ENCODE results near the gene TMEM134. TPM values are rescaled to one million over a fixed set of nuclear protein-coding genes. Genes with fewer than 3 reads are reported as not detected.
A peak's percentile ranks its signal among the peaks of the same experiment; 100 is the strongest.

TMEM134 gene
- total and polyA plus RNA-seq, 2 of the 4 experiments (the other 2 are of a cell fraction) = 12.5 to 55.0 TPM

DNA sequence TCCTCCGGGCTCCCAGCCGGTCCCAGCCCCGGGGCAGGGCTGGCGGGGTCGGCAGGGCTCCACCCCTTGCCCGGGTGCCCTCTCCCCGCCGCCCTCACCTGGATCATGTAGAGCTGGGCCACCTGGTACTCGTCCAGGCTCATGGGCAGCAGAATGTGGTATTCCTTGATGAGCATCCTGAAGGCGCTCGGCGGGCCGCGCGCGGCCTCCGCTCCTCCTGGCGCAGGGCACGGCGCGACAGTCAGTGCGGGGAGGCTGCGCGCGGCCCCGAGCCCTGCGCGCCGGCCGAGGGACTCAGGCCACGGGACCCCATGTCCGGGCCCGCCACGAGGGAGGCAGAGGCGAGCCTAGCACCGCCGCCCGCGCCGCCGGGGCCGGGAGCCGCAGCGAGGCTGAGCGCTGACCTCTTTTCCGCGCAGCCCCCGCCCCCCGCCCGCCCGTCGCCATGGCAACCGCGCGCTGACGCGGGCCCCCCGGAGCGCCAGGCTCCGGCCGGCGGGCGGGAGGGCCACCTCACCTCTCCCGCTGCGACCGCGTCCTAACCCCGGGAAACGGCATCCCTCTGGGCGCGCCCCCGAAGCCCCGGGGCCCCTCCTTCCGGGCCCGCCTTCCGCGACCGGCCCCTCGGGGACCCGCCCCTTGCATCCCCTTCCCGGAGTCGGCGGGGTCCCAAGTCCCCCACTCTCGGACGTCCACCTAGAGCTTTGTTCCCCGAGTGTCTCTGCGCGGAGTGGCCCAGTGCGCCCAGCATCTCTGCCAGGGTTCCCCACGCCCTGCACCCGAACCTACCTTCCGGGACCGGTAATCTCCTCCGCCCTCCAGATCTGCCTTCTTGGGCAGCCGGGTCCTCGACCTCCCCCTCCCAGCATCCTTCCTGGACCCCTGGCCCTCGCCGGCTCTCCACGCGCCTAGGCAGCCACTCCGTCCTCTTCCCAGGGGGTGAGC lies 35.2 kb upstream of the TMEM134 start:
- H3K9ac ChIP-seq (ENCODE audit: low read depth, low read length) = peak overlapping the region; percentile 63
- dilution Hi-C loops (cut with HindIII; ENCODE audit: low sequenced_read_pairs, unreplicated experiment) (no loop called here), intact Hi-C loops (cut with micrococcal nuclease) (no loop called here), in situ Hi-C loops (cut with MboI; ENCODE audit: low sequenced_read_pairs) (no loop called here)
- H3K56ac ChIP-seq (ENCODE audit: extremely low read depth, insufficient read depth, low read length) = no peak overlapping the region
- no peak overlapping the region for H2BK15ac ChIP-seq (ENCODE audit: low read depth, low read length)
- H3K27me3 ChIP-seq (ENCODE audit: control insufficient read depth, insufficient read depth, low read length) = no peaks in the 10 kb centered on the region
- H3K4me1 ChIP-seq (ENCODE audit: control insufficient read depth, insufficient read depth, low read length) = peaks cover 14% of the 10 kb centered on the region
- no peak overlapping the region; the same call in 1 of the 2 replicates for H4K5ac ChIP-seq (ENCODE audit: low read depth, low read length)
- peaks cover 4% of the 10 kb centered on the region for H3K9me1 ChIP-seq (ENCODE audit: insufficient read depth, low read length)
- H3K9me3 ChIP-seq (ENCODE audit: control insufficient read depth, insufficient read depth, low read length) = no peaks in the 10 kb centered on the region
- 1% methylated on average over 48 of the region's 101 CpGs; no CpG with 5 or more reads in 1 of the 2 experiments for WGBS, 2 experiments (ENCODE audit: extremely low coverage in 2 of 2, insufficient read length in 1 of 2)
- peak overlapping the region; percentile 90 for H2AFZ ChIP-seq (replicated peaks; ENCODE audit: low read length, poor library complexity)
- H2AK5ac ChIP-seq (ENCODE audit: low read depth, low read length) = peak overlapping the region; percentile 56; the same call in 1 of the 2 replicates
- H4K20me1 ChIP-seq (ENCODE audit: insufficient read depth, low read length) = no peaks in the 10 kb centered on the region
- CTCF ChIA-PET = no interaction called here
- no peak overlapping the region for H3K18ac ChIP-seq (ENCODE audit: low read depth, low read length)
- DNase-seq = no peak
- H2BK20ac ChIP-seq (ENCODE audit: low read depth, low read length) = no peak overlapping the region
- H2BK120ac ChIP-seq (ENCODE audit: low read depth, low read length) = no peak overlapping the region
- peak overlapping the region; percentile 56 for H3K27ac ChIP-seq (ENCODE audit: insufficient read depth, low read length)
- peak overlapping the region in 1 of 2 experiments; percentile 20; a peak in 1 of 4 replicates for H4K8ac ChIP-seq (ENCODE audit: low read depth in 2 of 2, low read length in 2 of 2)
- H3K23ac ChIP-seq (ENCODE audit: low read depth, low read length) = 0 out of 2 replicates have a peak overlapping the region, but pooled peaks have one; percentile 65
- POLR2A ChIA-PET (ENCODE audit: unreplicated experiment) = no interaction called here
- H4K91ac ChIP-seq (ENCODE audit: insufficient read depth, low read depth, low read length) = peak overlapping the region; percentile 12; the same call in 1 of the 2 replicates
- peak overlapping the region; percentile 32 for H3K4ac ChIP-seq (ENCODE audit: low read depth, low read length)
- peak overlapping the region; percentile 6 for H2BK5ac ChIP-seq (ENCODE audit: low read depth, low read length, poor library complexity, severe bottlenecking)
- no peak overlapping the region for H3K14ac ChIP-seq (replicated peaks; ENCODE audit: low read depth, low read length)
- H2AK9ac ChIP-seq (replicated peaks; ENCODE audit: low read depth, low read length, poor library complexity) = peak overlapping the region; percentile 77
- ATAC-seq (ENCODE audit: low read depth) = no peak
- H3K36me3 ChIP-seq (ENCODE audit: control insufficient read depth, insufficient read depth, low read length) = peaks cover 7% of the 10 kb centered on the region
- no TSS peak for BruUV-seq (replicated peaks)
- peak overlapping the region; percentile 76 for H3K4me3 ChIP-seq (ENCODE audit: insufficient read depth, low read depth, low read length)
- H3K79me1 ChIP-seq (ENCODE audit: low read depth in 1 of 2, low read length in 2 of 2) = peaks cover 4 to 42% of the 10 kb centered on the region in 2 experiments; a peak in 3 of 4 replicates
- TF ChIP-seq MXI1 (IDR thresholded peaks at IDR 0.05; ENCODE audit: borderline replicate concordance, low read depth, low read length) (peak; percentile 18; the same call in 1 of the 2 replicates), CHD1 (IDR thresholded peaks at IDR 0.05; ENCODE audit: low read depth, low read length) (no peak), RAD21 (IDR thresholded peaks at IDR 0.05; ENCODE audit: low read length) (no peak), POLR2A (IDR thresholded peaks at IDR 0.05; ENCODE audit: low read depth, low read length) (no peak), RCOR1 (IDR thresholded peaks at IDR 0.05; ENCODE audit: insufficient replicate concordance, low read length) (no peak), FOS (IDR thresholded peaks at IDR 0.05; ENCODE audit: low read depth, low read length) (no peak), MAZ (IDR thresholded peaks at IDR 0.05; ENCODE audit: borderline replicate concordance, low read depth, low read length) (peak; percentile 43; the same call in 1 of the 2 replicates)
- TF ChIP-seq, protein P1, sequence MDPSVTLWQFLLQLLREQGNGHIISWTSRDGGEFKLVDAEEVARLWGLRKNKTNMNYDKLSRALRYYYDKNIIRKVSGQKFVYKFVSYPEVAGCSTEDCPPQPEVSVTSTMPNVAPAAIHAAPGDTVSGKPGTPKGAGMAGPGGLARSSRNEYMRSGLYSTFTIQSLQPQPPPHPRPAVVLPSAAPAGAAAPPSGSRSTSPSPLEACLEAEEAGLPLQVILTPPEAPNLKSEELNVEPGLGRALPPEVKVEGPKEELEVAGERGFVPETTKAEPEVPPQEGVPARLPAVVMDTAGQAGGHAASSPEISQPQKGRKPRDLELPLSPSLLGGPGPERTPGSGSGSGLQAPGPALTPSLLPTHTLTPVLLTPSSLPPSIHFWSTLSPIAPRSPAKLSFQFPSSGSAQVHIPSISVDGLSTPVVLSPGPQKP (IDR thresholded peaks at IDR 0.05; ENCODE audit: borderline replicate concordance, low read depth, low read length) = no peak
- TF ChIP-seq, protein P2, sequence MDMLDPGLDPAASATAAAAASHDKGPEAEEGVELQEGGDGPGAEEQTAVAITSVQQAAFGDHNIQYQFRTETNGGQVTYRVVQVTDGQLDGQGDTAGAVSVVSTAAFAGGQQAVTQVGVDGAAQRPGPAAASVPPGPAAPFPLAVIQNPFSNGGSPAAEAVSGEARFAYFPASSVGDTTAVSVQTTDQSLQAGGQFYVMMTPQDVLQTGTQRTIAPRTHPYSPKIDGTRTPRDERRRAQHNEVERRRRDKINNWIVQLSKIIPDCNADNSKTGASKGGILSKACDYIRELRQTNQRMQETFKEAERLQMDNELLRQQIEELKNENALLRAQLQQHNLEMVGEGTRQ (IDR thresholded peaks at IDR 0.05; ENCODE audit: low read depth, low read length) = no peak; the same call in 1 of the 2 replicates
- H3K4me2 ChIP-seq (ENCODE audit: low read depth, low read length) = peak overlapping the region; percentile 94

Measured in IMR-90 (cell line).